Muscle of leg (tissue), 11 donors: ENCODE data around the gene CITED4. TPM values are rescaled to one million over a fixed set of nuclear protein-coding genes. Genes with fewer than 3 reads are reported as not detected.

Source experiments
- DNase-seq: peaks from one replicate; pipeline ENCODE4 v3.0.0; 2013
- H3K27ac ChIP-seq: one replicate; pipeline ENCODE4 v1.5.1; 2013; ENCODE audit warnings: mild to moderate bottlenecking, low read length, control low read depth
- H3K27me3 ChIP-seq: one replicate; pipeline ENCODE4 v1.6.1; 2013; ENCODE audit warnings: low read length; ENCODE audit not compliant: control insufficient read depth, insufficient read depth
- H3K36me3 ChIP-seq: one replicate; pipeline ENCODE4 v1.6.1; 2013; ENCODE audit warnings: low read length; ENCODE audit not compliant: control insufficient read depth, insufficient read depth
- H3K4me1 ChIP-seq: one replicate; pipeline ENCODE4 v1.6.1; 2013; ENCODE audit warnings: low read length; ENCODE audit not compliant: control insufficient read depth, insufficient read depth
- H3K4me3 ChIP-seq: one replicate; pipeline ENCODE4 v1.5.1; 2013; ENCODE audit warnings: low read length, control low read depth
- H3K9me3 ChIP-seq: replicated peaks from 2 replicates; pipeline ENCODE4 v1.6.1; 2013; ENCODE audit warnings: low read depth, low read length; ENCODE audit not compliant: control insufficient read depth
- WGBS: methylation state at CpG from one replicate; pipeline ENCODE4 v1.1.5; 2013; ENCODE audit warnings: missing lambda C conversion rate; ENCODE audit not compliant: insufficient coverage; 5-methylcytosine and 5-hydroxymethylcytosine counted together
- polyA plus RNA-seq, 8 donors: library from polyadenylated mRNA; unstranded; fragments of 120-200 nt; gene quantifications; one replicate each; pipeline versions ENCODE4 v1.2.1 to v1.2.3, GENCODE V29; 2013; ENCODE audit warnings: inconsistent platforms in 1 of 8, low replicate concordance in 1 of 8; ENCODE audit not compliant: insufficient read length in 8 of 8, insufficient read depth in 1 of 8
- total RNA-seq: library from RNA; stranded (reverse); fragments of 120-200 nt; gene quantifications from one replicate; pipeline ENCODE4 v1.2.4, GENCODE V29; 2013

The CITED4 gene
- total and polyA plus RNA-seq, 9 donors: 0.95 to 3.2 (median 1.5) TPM

- no peaks in the 10 kb centered on the region for H3K4me1 ChIP-seq
- WGBS: 35% methylated on average over 48 of the region's 60 CpGs
- H3K36me3 ChIP-seq: peaks cover 8% of the 10 kb centered on the region
- H3K27ac ChIP-seq: no peak overlapping the region
- DNase-seq: no peak
- H3K27me3 ChIP-seq: peaks cover 7% of the 10 kb centered on the region
- peaks cover 3% of the 10 kb centered on the region for H3K9me3 ChIP-seq
- no peak overlapping the region for H3K4me3 ChIP-seq
Observed at GRCh38 chr1:40838045-40838979, 23.9 kb downstream of the CITED4 start.

- Histone ChIP-seq H3K27ac (no peak overlapping the region), H3K4me1 (no peaks in the 10 kb centered on the region), H3K36me3 (peaks cover 8% of the 10 kb centered on the region), H3K27me3 (peaks cover 7% of the 10 kb centered on the region), H3K9me3 (peaks cover under 1% of the 10 kb centered on the region), H3K4me3 (no peak overlapping the region)
- no peak for DNase-seq
- WGBS: 54% methylated on average over 14 of the region's 24 CpGs
Observed at GRCh38 chr1:40837601-40838000, 24.6 kb downstream of the CITED4 start.

DNA sequence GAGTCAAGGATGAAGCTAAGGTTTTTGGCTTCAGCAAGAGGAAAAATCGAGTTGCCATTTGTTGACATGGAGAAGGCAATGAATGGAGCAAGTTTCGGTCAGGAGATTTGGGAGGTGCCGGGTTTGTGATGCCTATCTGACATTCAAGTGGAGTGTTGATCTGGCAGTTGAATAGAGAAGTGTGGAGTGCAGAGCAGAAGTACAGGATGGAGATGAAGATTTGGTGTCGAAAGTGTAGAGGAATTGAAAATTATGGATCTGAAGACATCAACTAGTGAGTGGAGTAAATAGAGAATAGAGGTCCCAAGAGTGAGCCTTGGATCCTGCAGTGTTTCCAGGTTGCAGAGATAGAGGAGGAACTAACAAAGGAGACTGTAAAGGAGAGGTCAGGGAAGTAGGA, 25.9 kb downstream of the CITED4 start:
- 80% methylated on average over 4 of the region's 4 CpGs for WGBS
- Histone ChIP-seq H3K4me3 (no peak overlapping the region), H3K9me3 (no peaks in the 10 kb centered on the region), H3K27me3 (peaks cover 7% of the 10 kb centered on the region), H3K4me1 (no peaks in the 10 kb centered on the region), H3K27ac (no peak overlapping the region), H3K36me3 (peaks cover 8% of the 10 kb centered on the region)
- DNase-seq: no peak

DNA sequence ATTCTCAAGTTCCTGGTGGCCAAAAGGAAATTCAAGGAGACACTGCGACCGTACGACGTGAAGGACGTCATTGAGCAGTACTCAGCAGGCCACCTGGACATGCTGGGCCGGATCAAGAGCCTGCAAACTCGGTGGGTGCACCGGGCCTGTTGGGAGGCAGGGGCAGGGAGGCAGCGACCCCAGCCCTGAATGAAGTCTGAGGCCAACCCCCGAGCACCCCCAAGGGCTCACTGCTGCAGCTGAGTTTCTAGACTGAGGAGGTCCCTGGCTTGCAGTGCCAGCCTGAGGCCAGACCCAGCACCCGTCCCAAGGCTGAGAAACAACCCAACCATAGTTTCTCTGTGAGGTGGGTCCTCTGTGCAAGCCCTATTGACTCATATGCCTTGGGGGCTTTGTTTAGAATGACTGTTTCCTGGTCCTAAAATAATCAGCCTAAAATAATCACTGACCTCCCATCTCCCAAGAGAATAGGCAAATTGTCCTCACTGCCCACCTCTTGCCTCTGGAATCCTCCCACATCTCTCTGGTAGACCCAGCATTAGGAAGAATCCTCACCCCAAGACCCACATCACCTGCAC, 27.1 kb downstream of the CITED4 start:
- H3K9me3 ChIP-seq: no peaks in the 10 kb centered on the region
- WGBS: 44% methylated on average over 10 of the region's 11 CpGs

GRCh38 chr1:40833979-40834378, 28.2 kb downstream of the CITED4 start:
- Histone ChIP-seq H3K27ac (no peak overlapping the region), H3K27me3 (peaks cover 7% of the 10 kb centered on the region), H3K4me1 (no peaks in the 10 kb centered on the region), H3K4me3 (no peak overlapping the region), H3K36me3 (peaks cover 8% of the 10 kb centered on the region), H3K9me3 (no peaks in the 10 kb centered on the region)
- DNase-seq: no peak
- 92% methylated on average over 1 of the region's 1 CpG for WGBS

More for the DNA sequence above, 27.1 kb downstream of the CITED4 start:
- Histone ChIP-seq H3K4me1 (no peaks in the 10 kb centered on the region), H3K36me3 (peaks cover 8% of the 10 kb centered on the region), H3K27me3 (peaks cover 7% of the 10 kb centered on the region), H3K27ac (no peak overlapping the region), H3K4me3 (no peak overlapping the region)
- no peak for DNase-seq

DNA sequence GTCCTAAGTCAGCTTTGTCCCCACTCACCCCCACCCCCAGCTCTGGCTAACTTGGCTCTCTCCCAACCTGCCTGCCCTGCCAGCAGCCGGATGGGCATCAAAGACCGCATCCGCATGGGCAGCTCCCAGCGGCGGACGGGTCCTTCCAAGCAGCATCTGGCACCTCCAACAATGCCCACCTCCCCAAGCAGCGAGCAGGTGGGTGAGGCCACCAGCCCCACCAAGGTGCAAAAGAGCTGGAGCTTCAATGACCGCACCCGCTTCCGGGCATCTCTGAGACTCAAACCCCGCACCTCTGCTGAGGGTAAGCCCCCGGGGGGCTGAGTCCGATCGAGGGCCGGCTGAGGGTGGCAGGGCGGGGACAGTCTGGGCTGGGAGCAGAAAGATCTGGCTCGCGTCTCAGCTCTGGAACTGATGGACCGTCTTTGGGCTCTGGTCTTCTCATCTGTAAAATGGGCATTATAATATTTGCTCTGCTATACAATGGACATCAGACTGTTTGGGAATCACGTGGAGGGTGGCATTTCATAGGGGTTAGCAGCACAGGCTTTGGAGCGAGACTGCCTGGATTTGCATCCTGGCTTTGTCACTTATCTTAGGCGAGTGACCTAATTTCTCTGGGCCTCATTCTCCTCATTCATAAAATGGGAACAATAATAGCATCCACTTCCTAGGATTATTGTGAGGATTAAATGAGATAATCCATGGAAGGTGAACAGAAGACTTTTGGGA, 31.0 kb downstream of the CITED4 start:
- H3K27me3 ChIP-seq: no peaks in the 10 kb centered on the region
- peaks cover 5% of the 10 kb centered on the region for H3K36me3 ChIP-seq
- 97% methylated on average over 15 of the region's 22 CpGs for WGBS
- H3K4me3 ChIP-seq: no peak overlapping the region
- no peak overlapping the region for H3K27ac ChIP-seq
- DNase-seq: no peak
- H3K9me3 ChIP-seq: no peaks in the 10 kb centered on the region
- no peaks in the 10 kb centered on the region for H3K4me1 ChIP-seq

DNA sequence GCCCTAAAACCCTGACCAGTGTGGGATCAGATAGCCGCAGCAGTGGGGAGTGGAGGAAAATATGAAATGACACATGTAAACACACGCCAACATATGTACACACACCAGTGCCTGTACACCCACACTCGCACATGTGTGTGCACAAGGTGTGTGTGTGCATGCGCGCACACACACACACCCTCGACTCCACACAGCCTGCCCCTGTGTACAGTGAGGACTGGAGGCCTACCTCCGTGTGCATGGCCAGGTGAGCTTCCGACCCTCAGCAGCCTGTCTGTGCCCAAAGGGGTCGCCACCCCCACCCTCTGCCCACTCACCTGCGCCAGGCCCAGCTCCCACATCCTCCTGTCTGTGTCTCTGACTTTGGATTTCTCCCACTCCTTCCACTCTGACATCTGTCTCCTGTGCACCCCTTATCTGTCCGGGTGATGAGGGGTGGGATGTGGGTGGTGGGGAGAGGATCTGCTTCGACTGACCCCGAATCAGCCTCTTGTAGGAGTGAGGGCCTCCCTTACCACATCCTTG, 31.7 kb downstream of the CITED4 start:
- WGBS: 87% methylated on average over 6 of the region's 13 CpGs
- peaks cover 4% of the 10 kb centered on the region for H3K4me1 ChIP-seq
- no peaks in the 10 kb centered on the region for H3K9me3 ChIP-seq
- no peak overlapping the region for H3K27ac ChIP-seq
- no peak for DNase-seq
- no peaks in the 10 kb centered on the region for H3K27me3 ChIP-seq
- H3K36me3 ChIP-seq: peaks cover 8% of the 10 kb centered on the region
- no peak overlapping the region for H3K4me3 ChIP-seq

DNA sequence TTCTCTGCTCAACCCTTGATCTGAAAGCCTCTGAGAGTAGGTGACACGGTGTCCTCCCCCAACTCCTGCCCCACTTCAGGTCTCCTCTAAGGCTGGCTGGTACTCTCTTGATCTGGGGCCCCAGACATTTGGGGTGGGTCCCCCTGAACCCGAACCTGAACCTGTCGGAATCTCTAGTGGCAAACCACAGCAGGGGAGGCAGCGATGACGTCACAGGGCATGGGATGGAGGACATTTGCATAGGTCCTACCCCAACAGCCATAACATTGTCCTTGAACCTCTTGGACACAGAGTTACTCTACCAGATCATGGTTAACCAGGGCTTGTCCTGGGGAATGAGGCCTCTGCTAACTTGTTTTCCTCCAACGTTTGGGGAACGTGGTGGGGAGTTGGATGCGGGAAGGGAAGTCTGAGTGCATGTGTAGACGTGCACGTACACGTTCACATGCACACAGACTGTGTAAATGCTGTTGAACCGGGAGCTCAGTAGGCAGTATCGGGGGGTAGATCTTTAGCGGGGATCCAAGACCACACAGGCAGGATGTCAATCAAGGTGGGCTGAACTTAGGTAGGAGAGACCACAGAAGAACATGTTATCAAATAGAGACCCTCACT, 32.4 kb downstream of the CITED4 start:
- DNase-seq: no peak
- Histone ChIP-seq H3K9me3 (no peaks in the 10 kb centered on the region), H3K4me3 (no peak overlapping the region), H3K27ac (no peak overlapping the region), H3K4me1 (peaks cover 11% of the 10 kb centered on the region), H3K27me3 (no peaks in the 10 kb centered on the region), H3K36me3 (peaks cover 3% of the 10 kb centered on the region)
- 84% methylated on average over 10 of the region's 14 CpGs for WGBS

DNA sequence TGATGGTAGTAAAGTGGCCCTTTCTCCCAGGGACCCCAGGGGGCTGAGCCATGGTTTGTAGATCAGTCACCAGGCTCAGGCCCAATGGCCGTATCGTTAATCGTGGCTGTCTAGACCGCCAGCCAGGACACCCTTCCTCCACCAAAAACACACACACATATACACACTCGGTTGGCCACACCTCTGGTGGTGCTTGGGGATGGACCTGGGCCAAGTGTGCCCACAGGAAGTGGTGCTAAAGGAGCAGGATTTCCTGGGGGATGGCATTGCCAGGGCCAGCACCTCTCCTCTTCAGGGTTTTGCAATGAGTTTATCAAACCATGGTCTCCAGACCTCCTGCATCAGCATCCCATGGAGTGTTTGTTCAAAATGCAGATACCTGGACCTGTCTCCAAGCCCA, 36.2 kb downstream of the CITED4 start:
- Histone ChIP-seq H3K4me1 (peaks cover 15% of the 10 kb centered on the region), H3K36me3 (peaks cover 11% of the 10 kb centered on the region), H3K27ac (no peak overlapping the region), H3K4me3 (no peak overlapping the region), H3K27me3 (no peaks in the 10 kb centered on the region), H3K9me3 (no peaks in the 10 kb centered on the region)
- WGBS: no CpG with 5 or more reads among the region's 5 CpGs
- DNase-seq: no peak
